RKO (cell line): ENCODE results near the gene FADS3.

Experiments used
- DNase-seq: peaks from one replicate; pipeline ENCODE4 v3.0.0-alpha.2; 2016; ENCODE audit warnings: low spot score

The FADS3 gene

GRCh38 chr11:61879152-61879551, 12.2 kb downstream of the FADS3 start:
- DNase-seq = no peak

- DNase-seq = no peak
Measured at GRCh38 chr11:61875698-61876097, 15.6 kb downstream of the FADS3 start.

GRCh38 chr11:61874853-61875252, 16.5 kb downstream of the FADS3 start:
- no peak for DNase-seq

- DNase-seq = no peak
Measured at GRCh38 chr11:61874377-61874809, 17.0 kb downstream of the FADS3 start.

- DNase-seq = no peak
Measured at GRCh38 chr11:61873588-61874376, 17.6 kb downstream of the FADS3 start.

GRCh38 chr11:61872935-61873565, 18.3 kb downstream of the FADS3 start:
- DNase-seq = no peak

GRCh38 chr11:61871158-61871597, 20.2 kb downstream of the FADS3 start:
- DNase-seq = peak; percentile 27

GRCh38 chr11:61870541-61871031, 20.8 kb downstream of the FADS3 start:
- no peak for DNase-seq

GRCh38 chr11:61869708-61870451, 21.5 kb downstream of the FADS3 start:
- no peak for DNase-seq

GRCh38 chr11:61869429-61869707, 22.0 kb downstream of the FADS3 start:
- DNase-seq = no peak

- no peak for DNase-seq
Measured at GRCh38 chr11:61868571-61869428, 22.5 kb downstream of the FADS3 start.

GRCh38 chr11:61866958-61867343, 24.4 kb downstream of the FADS3 start:
- no peak for DNase-seq

GRCh38 chr11:61866231-61866957, 25.0 kb downstream of the FADS3 start:
- no peak for DNase-seq

GRCh38 chr11:61864814-61865775, 26.2 kb downstream of the FADS3 start:
- DNase-seq = no peak

GRCh38 chr11:61863548-61864081, 27.7 kb downstream of the FADS3 start:
- no peak for DNase-seq

GRCh38 chr11:61862714-61863547, 28.4 kb downstream of the FADS3 start:
- no peak for DNase-seq

GRCh38 chr11:61861634-61862033, 29.7 kb downstream of the FADS3 start:
- DNase-seq = no peak

- no peak for DNase-seq
Measured at GRCh38 chr11:61860054-61860903, 31.1 kb downstream of the FADS3 start.
